Stimulated activated CD4-positive, alpha-beta T cell treated with anti-CD3 and anti-CD28 coated beads, TNF-alpha, amount 100 ng/mL, for 48 hours (primary cell): ENCODE measurements around the gene MRPS18A.
A peak's percentile ranks its signal among the peaks of the same experiment; 100 is the strongest.
"Not testable (repeated sequence)": the region's sequence is repeated elsewhere in the genome, so short reads cannot be mapped to it uniquely, and the experiment has no call there.

Experiments
- DNase-seq, 3 donors: peaks; one replicate each; pipeline ENCODE4 v3.0.0-alpha.2; 2020; ENCODE audit warnings: low read depth in 3 of 3

Gene MRPS18A

GRCh38 chr6:43671011-43671800, 16.4 kb downstream of the MRPS18A start:
- no peak for DNase-seq

GRCh38 chr6:43670623-43670986, 17.0 kb downstream of the MRPS18A start:
- DNase-seq: no peak

DNA sequence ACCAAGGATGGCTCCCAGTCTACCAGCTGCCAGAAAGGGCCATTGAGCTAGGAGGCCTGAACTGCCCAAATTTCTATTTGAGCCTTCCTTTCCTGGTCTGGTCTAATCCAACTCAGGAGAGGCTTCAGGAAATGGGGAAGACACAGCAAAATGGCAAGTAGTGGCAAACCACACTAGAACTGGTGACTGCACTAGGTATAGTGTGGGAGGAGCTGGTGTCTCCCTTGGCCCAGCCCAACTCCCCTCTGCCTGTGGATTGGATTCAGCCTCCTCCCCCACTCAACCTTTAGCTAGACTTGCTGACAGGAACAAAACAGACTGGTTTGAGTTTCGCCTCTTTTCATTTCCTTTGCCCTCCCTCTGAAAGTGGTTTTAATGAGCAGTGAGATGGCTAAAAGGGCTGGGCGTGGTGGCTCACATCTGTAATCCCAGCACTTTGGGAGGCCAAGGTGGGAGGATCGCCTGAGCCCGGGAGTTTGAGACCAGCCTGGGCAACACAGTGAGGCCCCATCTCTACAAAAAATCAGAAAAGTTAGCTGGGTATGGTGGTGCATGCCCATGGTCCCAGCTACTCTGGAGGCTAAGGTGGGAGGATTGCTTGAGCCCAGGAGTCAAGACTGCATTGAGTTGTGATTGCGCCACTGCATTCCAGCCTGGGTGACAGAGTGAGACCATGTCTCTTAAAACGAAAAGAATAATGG, 17.5 kb downstream of the MRPS18A start:
- peak in 1 of 3 donors; percentile 32 for DNase-seq

DNA sequence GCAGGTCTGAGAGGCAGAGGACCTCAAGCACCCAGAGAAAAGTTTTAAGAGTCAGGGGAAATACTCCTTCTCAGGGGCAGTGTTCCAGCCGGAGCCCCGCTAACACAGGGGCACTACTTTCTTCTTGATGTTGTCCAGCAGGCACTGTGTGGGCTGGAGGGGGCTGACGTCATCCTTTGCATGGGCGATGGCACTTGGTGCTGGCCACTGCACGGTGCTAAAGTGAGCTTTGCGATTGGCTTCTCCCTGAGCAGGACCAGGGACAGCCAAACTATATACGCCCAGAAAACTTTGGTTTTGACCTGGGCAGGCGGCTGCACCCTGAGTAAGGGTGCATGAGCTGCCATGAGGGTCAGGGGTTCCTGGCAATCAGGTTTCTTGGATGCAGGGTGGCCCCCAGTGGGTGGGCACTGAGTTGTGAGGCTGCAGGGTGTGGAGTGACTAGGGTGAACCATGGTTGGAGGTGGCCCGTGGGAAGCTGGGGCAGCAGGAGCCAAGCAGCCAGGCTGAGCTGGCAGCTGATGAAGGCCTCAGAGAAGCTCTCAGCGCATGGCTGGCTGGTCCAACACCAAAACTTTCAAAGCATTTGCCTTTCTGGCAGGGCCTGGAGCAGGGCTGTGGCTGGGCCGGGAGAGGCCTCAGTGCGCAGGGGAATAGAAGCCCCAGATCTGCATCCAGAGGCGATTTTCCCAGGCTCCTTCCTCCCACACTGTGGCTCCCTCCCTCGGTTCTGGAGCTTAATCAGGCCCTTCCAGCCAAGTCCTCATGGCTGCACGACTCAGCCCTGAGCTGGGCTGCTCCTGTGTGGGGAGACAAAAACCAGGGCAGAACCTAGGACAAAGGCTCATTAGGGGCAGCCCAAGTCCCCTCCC, 18.3 kb downstream of the MRPS18A start:
- DNase-seq: no peak

DNA sequence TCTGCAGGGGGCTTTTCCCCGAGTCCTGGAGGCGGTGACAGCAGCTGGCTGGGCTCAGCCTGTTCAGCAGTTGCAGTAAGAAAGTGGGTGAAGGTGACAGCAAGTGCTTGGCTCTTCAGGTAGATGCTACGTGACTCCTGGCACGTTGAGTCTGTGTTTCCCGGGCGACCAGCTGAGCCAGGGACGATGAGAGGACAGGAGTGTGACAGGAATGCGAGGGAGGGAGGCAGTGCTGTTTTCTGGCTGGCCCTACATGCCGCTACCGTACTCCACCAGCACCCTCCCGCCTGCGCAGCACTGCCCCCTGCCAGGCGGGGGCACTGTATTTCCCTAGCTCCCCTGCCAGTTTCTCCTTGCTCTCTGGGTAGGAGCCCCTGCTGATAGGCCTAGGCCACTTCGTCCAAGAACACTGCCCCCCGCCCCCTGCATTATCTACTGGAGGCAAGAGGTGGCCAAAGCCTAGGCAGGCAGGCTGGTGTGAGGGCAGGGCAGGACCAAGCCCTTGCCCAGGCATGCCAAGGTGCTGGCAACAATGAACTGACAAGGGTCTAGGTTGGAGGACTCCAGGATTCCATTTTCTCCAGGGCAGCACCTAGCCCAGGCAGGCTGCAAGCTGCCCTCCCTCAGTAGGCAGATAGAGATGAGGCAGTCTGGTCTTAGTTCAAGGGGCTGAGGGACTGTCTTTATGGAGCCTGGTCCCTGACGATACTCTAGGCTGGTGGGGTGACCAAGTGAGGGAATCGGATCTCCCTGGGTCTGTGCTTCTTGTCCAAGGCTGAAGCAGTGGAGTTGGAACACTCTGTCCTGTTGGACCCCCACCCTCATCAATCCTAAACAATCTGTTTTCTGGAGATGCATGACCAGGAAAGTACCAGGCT, 19.2 kb downstream of the MRPS18A start:
- DNase-seq: peak; percentile 26 to 44 (median 29)

DNA sequence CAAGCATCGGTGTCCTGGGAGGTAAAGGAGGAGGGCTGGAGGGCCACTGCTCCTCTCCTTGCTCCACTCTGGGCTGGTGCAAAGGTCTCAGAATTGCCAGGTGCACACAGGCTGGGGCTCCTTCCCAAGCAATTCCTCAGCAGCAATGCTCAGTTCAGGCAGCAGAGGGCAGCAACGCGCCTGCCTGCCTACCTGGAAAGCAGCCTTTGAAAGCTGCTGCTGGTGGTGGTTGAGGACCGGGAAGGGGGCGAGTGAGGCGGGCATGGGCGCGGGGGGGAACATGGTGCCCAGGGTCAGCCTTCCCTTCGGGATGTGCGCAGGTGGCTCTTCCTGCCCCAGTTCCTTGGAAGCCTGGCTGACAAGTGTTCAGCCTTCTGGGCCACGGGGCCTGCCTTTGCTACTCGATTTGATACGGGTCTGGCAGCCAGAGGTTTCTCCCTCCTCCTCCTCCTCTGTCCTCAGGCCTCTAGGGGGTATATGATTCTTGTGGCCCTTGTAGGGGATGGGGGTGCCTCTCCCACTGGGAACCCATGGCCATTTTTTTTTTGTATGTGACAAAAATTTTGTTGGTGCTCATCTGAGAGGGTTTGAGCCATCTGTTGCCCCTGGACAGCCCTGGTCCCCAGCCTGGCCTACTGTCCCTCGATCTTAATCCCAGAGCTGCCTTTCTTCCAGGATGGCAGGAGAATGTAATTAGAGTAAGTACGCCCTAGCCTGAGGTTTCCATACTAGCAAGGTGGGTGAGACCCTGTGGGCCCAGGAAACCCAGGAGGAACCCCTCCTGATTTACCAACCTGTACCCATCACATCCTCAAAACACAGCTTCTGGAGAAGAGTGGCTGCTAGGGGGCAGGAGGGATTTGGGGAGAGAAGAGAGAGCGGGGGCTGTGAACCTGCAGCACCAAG, 20.1 kb downstream of the MRPS18A start:
- DNase-seq: peak; percentile 69 to 77 (median 71)

DNA sequence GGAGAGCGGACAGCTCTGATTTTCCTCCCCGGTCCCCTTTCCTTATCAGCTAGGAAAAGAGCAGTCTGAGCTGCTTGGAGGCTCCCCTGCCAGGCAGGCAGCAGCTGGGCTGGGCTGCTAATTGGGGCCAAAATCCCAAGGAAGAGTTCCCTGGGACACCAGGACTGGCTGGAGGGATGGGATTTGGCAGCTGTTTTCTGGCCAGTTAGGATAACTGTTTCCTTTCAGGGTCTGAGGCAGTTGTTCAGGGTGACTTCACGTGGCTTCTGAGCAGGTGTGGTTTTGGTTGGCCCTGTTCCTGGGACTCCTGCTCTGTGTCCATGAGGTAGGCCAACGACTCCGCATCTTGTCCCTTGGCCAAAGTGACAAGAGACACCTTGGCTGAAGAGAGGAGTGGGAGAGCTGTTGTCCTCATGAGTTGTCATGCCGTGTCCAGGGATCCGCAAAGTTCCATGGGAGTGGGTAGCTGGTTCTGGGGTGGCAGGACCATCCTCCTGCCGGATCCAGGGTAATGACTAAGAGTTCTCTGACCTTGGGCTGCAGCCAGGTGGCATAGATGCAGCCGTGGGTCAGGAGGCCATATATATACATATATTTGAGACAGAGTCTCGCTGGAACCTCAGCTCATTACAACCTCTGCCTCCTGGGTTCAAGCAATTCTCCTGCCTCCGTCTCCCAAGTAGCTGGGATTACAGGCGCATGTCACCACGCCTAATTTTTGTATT, 21.2 kb downstream of the MRPS18A start:
- DNase-seq: no peak

GRCh38 chr6:43665376-43665775, 22.2 kb downstream of the MRPS18A start:
- DNase-seq: no peak

DNA sequence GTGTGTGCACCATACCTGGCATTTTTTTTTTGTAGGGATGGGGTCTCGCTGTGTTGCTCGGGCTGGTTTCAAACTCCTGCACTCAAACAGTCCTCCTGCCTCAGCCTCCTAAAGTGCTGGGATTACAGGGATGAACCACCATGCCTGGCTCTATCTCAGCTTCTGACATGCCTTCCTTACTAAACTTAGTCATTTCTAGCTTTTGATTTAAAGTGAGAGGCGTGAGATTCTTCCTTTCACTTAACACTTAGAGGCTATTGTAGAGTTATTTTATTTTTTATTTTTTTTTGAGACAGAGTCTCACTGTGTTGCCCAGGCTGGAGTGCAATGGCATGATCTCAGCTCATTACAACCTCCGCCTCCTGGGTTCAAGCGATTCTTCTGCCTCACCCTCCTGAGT, 24.6 kb downstream of the MRPS18A start:
- not testable (repeated sequence) for DNase-seq

- no peak for DNase-seq
Measured at GRCh38 chr6:43658161-43658560, 29.4 kb downstream of the MRPS18A start.

DNA sequence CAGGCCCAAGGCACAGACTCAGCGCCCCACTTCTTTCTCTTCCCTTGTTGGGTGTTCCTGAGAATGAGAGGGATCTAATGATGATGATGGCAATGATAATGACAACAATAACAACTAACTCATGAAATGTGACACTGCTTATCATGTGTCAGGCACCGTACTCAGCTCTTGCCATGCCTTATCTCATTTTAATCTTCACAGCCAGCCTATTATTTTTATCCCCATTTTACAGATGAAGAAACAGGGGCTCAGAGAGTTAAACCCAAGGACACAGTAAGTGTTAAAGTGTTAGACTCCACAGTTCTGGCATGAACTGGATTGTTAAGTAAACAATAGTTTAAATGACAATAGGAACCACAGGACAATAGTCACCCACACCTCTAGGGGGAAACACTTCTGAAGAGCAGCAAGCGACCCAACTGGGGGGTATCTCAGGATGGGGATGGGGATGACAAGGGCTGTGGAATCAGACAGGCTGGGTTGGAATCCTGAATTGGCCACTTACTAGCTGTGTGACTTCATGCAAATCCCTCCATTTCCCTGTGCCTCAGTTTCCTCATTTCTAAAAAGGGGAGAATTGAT, 30.3 kb downstream of the MRPS18A start:
- no peak for DNase-seq

GRCh38 chr6:43652822-43653221, 34.8 kb downstream of the MRPS18A start:
- not testable (repeated sequence) for DNase-seq

DNA sequence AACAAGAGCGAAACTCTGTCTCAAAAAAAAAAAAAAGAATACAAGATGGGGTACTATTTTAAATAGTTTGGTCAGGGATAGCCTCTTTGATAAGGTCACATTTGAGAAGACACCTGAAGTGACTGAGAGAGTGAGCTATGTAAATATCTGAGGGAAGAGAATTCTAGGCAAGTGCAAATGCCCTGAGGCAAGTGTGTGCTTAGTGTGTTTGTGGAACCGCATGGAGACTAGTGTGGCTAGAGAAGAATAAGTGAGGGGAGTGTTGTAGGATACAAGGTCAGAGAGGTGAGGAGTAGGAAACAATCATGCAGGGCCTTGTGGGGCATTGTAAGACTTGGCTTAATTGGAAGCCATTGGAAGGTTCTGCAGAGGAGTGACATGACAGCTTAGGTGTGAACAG, 39.3 kb downstream of the MRPS18A start:
- no peak for DNase-seq

GRCh38 chr6:43647613-43648012, 40.0 kb downstream of the MRPS18A start:
- DNase-seq: no peak

DNA sequence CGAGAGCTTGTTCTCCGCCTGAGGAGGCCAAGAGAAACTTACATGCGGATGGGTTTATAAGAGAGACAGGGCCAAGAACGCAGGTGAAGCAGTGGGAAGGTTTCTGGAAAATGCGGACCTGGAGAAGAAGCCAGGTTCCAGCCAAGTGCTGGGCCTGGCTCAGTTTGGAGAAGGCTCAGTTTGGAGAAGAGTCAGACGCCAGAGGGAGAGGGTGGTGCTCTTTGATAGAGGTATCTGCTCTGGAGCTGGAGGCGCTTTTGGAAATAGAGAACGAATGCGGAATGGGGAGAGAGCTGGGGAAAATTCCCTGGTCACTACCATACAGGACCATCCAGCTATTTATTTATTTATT, 42.0 kb downstream of the MRPS18A start:
- no peak for DNase-seq

- DNase-seq: peak in 2 of 3 donors; percentile 42 to 70
Measured at GRCh38 chr6:43644940-43645612, 42.5 kb downstream of the MRPS18A start, which contains the start of gene RSPH9. RSPH9 (plus strand) TSS chr6:43645036; CDS start chr6:43645099, 63 bp downstream.

DNA sequence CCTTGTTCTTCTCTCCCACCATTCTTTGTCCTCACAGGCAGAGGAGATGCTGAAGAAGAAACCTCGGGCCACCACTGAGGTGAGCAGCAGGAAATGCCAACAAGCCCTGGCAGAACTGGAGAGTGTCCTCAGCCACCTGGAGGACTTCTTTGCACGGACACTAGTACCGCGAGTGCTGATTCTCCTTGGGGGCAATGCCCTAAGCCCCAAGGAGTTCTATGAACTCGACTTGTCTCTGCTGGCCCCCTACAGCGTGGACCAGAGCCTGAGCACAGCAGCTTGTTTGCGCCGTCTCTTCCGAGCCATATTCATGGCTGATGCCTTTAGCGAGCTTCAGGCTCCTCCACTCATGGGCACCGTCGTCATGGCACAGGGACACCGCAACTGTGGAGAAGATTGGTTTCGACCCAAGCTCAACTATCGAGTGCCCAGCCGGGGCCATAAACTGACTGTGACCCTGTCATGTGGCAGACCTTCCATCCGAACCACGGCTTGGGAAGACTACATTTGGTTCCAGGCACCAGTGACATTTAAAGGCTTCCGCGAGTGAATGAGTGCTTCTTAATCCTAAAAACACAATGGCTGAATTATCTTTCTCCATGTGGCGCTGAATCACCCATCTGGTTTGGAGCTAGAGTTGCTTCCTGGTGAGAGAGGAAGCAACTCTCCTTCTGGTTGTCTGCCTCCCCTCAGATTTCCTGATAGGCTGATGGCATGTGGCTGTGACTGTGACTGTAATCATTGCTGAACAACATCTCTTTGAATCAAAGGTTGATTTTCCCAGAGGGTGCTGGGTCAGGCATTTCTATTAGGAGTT, 47.4 kb downstream of the MRPS18A start:
- no peak for DNase-seq

GRCh38 chr6:43636308-43636659, 51.3 kb downstream of the MRPS18A start:
- DNase-seq: no peak
